ENCODE results near the gene ERC2.
"Not testable (repeated sequence)": the region's sequence is repeated elsewhere in the genome, so short reads cannot be mapped to it uniquely, and the experiment has no call there.

ERC2 gene

DNA sequence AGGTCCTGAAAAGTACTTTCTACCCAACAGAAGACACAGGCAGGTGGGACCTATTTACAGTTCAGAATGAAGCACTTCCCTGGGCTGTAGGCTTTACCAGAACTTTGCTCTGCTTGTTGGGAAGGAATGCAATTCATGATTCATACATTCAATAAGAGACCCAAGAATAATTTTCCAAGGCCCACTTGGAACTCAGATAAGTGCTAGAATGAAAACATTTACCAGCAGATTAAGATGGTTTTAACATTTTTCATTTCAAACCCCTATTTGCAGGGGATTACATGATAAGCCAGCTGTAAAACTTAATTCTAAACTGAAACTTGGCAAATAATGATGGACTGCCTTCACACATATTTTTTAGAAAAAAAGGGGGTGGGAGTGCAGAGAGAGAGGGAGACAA, 417.2 kb downstream of the ERC2 start:
- no peak for DNase-seq

DNA sequence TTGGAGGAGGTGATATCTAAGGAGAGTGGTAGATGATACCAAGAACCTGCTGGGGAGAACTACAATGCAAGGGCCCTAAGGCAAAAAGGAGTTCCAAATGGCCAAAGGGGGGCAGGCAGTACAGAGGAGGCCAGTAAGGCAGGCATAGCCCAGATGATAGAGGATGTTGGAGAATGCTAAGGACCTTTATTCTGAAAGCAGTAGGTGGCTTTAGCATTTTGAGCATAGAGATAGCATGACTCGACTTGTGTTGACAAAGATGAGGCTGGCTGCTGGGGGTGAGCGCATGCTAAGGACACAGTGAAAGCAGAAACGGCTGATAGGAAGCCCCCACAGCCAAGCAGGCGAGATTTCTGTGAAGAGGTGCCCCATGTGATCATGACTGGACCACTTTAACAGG, 419.3 kb downstream of the ERC2 start:
- DNase-seq, result no peak

DNA sequence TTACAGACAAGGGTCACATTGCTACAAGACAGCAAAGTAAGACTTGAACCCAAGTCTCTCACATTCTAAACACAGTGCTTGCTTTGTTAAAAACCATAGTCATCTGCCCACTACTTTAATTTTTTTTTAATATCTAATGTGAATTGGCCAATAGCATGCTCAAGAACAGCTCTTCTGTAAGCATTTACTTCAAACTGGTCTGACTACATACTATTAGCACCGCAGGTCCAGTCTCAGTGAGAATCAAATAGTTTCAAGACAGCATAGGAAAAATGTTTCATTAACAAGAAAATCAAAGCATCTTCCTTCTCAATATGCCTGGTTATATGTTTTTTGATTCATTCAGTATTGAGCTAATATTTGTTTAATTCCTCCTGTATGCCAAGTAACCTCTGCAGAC, 419.9 kb downstream of the ERC2 start:
- no peak for DNase-seq

DNA sequence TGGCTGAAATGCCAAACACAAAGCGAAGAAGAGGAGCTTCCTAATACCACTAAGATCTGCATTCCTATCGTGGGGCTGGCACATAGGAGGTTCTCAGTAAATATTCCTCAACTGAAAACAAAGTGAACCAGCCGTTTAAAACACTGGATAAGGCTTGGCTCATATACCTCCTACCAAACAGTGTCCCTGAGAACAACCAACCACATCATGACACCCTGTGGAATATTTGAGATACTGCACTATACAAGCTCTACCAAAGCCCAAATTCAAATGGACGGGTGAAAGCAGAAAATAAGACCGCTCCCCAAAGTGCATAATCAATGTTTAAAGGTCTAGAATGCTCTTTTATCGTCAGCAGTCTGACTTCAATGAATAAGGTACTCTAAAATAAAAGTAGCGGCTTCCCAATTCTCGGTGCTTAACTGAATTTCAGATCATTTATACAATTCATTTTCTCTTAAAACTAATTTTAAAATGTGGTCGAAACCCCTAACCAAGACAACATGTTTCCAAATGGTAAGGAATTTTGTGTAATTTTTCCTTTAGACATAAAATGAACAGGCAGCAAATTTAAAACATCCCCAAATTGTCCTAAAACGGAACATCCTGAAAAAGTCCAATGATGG, 425.8 kb downstream of the ERC2 start:
- DNase-seq, result peak; percentile 57

DNA sequence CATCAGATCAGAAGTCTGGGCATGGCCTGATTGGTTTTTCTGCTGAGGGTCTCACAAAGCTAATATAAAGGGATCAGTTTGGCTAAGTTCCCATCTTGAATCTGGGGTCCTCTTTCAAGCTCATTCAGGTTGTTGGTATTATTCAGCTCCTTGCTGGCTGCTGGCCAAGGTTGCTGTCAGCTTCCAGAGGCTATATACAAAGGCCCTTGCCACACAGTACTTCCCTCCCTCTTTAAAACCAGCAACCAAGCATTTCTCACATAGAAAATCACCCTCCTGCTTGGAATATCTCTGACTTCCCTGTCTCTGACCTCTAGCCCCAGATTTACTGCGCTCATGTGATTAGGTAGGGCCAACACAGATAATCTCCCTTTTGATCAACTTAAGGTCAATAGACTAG, 442.9 kb downstream of the ERC2 start:
- no peak for DNase-seq

DNA sequence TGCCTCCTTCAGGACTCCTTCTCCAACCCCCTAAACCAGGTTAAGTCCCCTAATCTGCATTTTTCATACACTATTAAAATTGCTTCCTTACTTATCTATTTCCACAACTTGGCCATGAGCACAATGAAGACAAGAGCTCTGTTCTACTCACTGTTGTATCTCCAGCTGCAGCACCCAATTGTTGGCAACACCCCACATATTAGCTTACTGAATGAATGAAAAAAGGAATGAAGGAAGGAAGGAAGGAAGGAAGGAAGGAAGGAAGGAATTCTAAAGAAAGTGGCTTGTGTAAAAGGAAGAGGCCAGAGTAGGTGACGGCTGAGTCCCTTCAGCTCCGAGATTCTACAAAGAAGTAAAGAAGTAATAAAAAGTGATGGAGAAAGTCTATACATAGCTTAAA, 444.7 kb downstream of the ERC2 start:
- no peak for DNase-seq

DNA sequence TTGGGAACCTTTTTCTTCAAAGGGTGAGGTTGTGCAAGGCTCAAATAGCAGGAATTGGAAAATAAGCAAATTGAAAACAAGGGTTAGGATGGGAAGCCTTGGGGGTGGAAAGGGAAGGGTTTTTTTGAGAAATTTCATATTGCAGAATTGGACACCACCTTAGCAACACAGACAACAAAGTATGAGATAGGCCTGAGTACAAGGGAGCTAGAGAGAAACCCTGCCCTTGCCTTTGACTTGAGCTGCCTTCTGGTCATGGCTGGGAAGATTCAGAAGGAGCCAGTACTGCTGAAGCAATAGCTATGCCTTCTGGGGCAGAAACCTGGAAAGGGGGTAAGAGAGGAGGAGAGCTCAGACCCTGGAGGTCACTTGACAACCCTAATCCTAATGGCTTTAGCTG, 445.6 kb downstream of the ERC2 start:
- no peak for DNase-seq

DNA sequence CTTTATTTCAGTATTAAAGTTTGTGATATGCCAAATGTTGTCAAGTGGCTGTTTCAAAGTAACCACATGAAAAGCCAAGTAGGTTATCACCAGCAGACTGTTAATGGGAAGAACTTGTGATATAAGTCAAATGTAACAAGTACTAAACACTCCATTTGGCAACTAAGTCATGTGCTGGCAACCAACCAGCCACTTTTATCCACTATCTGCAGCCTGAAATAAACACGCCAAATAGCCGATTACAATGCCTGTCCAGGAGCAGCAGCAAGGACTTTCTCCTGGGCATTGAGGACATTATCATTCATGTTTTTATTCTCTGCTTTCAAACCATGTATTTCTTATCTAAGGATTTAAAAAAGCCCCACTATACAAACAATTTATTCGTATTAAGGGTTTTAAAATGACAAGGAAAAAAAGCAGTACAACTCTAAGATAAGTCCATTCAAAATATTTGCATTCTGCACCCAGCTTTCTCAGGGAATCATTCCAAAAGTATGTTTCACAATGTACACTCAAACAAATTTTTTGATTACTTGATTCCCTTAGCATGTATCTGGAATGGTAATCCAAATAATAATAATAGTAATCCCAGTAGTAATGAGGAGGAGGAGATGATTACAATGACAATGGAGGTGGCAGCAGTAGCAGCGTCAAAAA, 448.6 kb downstream of the ERC2 start:
- no peak for DNase-seq

DNA sequence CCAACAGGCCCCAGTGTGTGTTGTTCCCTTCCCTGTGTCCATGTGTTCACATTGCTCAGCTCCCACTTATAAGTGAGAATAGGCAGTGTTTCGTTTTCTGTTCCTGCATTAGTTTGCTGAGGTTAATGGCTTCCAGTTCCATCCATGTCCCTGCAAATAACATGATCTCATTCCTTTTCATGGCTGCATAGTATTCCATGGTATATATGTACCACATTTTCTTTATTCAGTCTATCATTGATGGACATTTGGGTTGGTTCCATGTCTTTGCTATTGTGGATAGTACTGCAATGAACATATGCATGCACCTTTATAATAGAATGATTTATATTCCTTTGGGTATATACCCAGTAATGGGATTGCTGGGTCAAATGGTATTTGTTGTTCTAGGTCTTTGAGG, 452.9 kb downstream of the ERC2 start:
- not testable (repeated sequence) for DNase-seq

DNA sequence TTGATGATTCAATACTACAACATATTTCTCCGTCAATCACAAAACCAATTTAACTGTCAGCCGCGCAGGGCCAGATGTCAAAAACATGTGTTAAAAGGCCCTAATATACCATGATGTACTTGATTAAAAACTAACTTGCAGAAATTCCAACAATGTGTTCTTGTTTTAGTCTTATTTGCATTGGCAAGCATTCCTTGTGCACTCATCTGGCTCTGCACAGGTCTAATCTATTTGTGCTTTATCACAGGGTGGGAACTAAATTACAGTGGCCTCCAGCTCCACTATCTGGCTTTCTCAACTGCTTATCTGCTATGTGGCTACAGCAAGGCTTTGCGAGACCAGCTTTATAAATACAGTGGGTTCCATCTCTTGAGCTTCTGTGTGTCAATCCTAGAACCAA, 455.5 kb downstream of the ERC2 start:
- DNase-seq, result no peak

DNA sequence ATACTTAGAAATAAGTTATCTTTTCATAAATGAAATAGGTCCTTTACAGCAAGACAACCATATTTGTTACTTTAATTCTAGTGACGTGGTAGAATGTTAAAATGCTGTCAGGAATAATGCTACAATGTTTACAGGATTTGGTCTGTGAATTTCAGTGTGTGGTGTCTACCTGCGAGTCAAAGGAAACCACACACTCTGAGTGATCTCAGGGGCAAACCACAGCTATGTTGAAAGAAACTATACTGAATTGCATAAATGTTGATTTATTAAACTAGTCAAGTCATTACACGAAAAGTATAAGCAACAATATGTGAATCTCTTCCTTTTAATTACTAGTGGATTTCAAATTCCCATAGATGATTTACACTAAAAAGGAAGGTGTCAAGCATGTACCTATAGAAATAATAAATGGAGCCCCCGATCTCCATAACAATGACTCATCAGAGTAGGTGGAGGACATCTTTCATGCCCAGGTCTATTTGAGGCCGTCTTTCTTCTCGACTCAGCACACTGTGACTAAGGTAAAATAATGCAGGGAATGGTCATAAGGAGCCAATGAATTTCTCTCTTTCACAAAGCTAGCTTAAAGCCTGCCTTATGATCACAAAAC, 463.0 kb downstream of the ERC2 start:
- DNase-seq, result peak; percentile 28

DNA sequence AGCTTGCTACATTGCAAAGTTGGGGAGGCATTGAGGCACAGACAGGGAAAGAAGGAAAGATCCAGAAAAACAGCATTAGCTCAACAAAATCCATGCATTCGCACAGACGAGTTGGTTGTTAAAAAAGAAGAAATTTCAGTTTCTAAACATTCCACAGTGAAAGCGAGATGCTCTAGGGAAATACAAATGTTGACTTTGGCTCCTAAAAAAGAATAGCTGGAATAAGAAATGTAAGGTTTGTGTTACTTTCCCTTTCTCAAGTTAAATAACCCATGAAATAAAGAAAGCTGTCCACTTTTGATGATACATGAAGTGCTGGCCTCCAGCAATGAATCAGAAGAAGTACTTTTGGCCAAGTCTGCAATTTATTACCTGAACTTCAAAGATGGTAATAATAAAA, 465.1 kb downstream of the ERC2 start:
- DNase-seq, result peak; percentile 36

DNA sequence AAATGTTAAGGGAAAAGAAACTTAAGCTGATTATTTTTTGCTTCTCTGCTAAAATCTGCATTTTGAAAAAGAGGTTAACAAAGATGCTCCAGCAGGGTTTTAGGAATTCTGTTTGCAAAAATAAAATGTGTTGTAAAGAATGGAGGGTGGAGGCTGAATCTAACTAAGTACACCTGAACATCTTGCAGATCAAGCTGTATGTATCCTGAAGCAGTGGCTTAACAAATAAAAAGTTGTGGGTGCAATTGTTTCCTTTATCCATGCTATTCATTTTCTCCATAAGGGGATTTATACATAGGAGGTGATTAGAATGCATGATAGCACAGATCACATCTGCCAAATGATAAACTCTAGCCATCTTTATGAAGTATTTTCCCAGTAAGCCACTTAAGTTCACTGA, 466.3 kb downstream of the ERC2 start:
- DNase-seq, result no peak

DNA sequence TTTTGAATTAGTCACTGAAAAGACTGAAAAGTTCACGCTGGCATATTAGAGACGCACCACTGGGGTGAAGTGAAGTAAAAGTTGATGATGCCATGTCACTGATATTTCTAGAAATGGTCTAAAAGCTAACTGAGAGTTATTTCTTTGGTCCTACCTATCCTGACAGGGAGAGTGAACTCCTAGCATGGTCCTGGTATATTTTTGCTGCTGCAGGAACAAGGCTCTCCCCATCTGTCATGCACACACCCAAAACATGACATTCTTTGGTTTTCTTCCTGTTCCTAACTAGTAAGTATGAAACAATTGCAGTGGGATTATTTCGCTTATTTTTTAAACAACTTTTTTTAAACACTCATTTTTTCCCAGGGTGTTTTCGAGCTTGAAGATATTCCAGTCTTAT, 466.7 kb downstream of the ERC2 start:
- no peak for DNase-seq

DNA sequence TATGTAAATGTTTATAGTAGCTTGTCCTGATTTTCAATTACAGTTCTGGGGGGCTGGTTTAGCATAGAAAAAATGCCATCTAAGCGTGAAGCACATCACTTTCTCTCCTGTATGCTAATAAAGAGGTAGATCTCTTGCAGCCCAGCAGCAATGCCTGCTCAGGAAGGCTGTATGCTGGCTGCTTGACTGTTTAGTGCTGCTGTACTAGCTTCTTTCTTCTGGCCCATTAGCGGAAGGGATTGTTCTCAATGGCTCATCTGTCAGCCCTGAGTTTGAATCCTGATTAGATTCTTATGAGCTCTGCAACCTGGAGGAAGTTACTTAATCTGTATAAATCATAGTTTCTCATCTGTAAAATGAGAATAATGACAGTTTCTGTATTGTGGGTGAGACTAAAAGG, 478.9 kb downstream of the ERC2 start:
- DNase-seq, result no peak

DNA sequence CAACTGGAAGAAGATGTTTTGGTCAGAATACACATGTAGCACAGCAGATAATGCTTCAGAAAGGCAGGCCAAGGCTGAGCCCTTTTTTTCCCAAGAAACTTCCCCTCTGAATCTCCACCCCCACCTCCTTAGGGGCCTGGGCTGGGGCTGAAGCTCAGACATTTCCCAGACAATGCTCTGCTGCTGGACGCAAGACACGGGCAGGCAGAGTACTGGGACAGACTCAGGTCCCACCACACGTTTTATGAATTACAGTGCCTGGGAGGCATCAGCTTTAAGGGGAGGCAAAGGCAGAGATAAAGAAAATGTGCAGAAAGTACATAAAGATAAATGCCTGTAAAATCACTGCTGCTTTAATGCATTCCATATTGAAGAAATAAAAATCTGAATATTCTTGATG, 479.4 kb downstream of the ERC2 start:
- DNase-seq, result no peak

DNA sequence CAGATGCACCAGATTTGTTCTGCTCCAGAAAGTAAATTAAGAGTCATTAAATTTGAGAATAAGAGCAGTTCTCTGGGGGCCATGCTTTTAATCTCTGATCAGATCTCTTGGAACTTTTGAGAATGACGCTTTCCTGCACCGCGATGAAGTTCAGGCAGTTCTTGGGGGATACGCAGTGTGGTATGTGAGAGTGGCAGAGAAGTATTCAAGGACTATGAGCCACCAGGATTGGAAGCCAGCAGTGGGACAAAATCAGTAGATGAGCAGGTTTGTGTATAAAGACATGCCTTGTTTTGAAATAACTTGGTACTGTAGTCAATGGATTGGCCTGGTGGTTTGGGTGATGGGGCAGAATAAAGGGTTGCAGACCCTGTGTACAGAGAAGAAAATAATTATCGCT, 483.6 kb downstream of the ERC2 start:
- peak; percentile 63 for DNase-seq

DNA sequence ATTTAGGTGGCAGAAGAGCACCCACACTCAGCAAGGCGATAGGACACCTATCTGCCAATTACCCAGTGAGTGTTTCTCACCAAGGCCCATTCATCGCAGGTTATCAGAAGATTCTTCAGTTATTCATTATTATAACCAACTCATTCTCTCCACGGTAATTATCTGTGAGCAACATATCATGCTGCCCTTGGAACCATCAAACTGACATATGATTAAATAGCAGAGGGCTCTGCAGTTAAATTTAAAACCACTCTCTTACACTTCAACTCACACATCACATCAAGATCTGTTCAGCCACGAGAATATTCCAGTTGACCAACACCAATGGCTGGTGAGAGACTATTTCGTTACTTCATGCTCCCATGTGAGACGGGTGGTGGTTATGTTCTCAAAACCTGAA, 489.3 kb downstream of the ERC2 start:
- DNase-seq, result no peak

DNA sequence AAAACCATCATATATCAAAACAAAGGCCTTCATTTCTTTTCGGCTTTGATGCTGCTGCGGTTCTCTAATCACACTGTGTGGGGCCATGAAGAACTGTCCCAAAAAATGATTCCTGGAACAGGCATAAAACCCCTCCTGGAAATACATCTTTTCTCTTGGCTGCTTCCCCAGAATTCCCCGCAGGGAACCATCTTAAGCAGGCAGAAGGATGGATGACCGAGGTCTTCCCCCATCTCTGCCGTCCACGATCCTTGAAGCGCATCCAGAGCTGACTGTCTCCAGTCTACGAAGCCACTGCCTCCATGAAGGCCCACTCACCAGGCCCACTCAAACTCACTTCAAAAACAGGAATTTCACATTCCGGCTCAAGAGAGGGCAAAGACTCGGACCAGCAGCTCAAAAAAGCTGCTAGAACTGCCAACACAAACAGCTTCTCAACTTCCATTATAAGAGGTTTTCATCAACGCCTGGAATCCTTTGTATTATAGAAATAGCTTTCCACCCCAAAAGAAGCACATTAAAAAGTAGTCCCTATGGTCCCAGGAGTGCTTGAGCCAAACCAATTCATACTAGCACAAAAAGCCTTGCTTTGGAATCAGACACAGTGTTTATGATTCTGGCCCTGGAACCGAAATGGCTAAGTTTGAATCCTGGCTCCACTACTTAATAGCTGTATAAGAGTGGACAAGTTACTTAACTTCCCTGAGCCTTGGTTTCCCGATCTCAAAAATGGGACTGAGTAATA, 493.7 kb downstream of the ERC2 start:
- DNase-seq, result no peak

DNA sequence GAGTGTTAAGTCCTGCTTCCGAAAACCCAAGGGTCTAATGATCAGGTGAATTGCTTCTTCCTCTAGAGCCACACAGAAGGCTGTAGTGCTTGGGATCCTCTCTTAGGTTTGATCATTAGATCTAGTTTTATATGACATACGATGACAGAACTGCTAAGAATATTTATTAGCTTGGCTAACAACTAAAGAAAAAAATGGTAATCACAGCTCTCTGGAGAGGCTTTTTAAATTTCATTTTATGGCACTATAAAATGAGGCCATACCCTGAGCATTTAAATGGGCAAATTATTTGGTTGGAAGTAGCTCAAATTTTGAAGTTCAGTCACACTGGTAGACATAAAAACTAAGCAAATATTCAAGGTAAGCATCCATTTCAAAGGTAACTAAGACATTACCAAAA, 498.6 kb downstream of the ERC2 start:
- no peak for DNase-seq

DNA sequence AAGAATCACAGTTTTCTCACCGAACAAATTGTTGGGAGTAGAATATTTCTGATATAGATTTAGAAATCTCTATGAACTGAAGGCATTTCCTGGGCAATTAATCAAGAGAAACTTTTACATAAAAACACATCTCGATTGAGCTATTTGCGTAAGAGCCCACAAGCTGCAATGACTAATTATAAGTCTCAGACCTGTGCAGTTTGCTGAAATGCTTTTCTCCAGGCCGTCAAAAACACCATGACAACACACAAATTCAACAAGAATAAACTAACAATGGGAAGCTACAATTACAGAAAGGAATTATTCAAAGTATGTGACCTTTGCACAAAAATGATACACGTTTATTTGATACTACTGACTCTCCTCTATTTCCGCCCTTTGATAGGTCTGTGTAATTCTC, 499.9 kb downstream of the ERC2 start:
- peak; percentile 7 for DNase-seq

DNA sequence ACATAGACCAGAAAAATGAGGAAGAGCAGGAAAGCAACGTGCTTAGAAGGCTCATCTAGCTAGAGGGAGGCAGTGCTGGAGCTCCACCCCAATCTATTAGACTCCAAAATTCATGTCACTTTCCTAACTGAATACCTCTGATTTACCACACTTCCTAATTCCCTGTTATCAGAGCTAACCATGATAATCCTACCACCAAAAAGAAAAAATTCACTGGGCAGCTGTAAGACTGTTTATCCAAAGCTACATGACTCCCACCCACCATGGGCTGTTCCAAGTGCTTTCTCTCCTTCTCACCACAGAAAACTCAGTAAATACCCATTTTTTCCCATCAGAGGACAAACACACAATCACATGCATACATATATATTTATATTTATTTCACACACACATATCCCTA, 501.7 kb downstream of the ERC2 start:
- DNase-seq, result no peak

DNA sequence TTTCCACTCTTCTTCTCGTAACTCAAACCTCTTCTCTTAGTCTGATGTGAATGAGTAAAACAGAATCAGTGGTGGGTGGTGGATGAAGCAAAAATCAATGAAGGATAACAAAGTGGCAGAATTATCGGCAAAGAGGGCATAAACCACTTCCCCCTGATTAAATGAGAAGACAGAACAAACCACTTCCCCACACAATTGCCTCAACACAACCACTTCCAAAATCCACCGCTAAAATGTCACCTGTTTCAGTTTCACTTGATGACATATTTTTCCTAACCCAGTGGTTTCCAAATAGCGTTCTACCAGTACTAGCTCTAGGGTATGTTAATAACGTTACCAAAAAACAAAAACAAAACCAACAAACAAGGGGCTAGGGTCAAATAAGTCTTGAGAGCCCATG, 502.5 kb downstream of the ERC2 start:
- DNase-seq, result no peak

DNA sequence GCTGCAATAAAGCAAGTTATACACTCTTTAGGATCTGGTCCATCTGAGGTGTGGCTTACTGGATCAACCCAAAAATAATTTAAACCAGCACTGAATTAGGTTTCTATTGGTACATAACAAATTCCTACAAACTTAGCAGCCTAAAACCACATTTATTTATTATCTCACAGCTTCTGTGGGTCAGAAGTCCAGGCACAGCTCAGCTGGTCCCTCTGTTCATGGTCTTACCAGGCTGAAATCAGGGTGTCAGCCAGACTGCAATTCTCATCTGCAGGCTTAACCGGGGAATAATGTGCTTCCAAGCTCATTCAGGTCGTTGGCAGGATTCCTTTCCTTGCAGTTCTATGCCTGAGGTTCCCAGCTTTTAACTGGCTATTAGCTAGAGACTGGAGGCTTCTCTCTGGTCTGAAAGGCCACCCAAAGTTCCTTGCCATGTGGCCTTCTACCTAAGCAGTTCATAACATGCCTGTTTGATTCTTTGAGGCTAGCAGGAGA, 503.7 kb downstream of the ERC2 start:
- DNase-seq, result no peak

All from fibroblast of upper back skin (primary cell).